NT2/D1 (cell line): Measurements from ENCODE around the gene ZNF385C.

Experiments used
- YY1 ChIP-seq: IDR thresholded peaks from 2 replicates; pipeline ENCODE4 v1.6.1; 2011; ENCODE audit not compliant: insufficient read length, insufficient read depth
- ZNF274 ChIP-seq: IDR thresholded peaks from 2 replicates; pipeline ENCODE4 v1.6.1; 2011; ENCODE audit warnings: mild to moderate bottlenecking, low read depth, low read length

- TF ChIP-seq YY1, result no peak
- TF ChIP-seq ZNF274, result no peak
These were observed 592 bp upstream of the ZNF385C start for GRCh38 chr17:42098730-42099399.
